Raji (cell line): ENCODE data around the gene TUSC2.

Experiments used
- POLR2A ChIP-seq: IDR thresholded peaks from 2 replicates; pipeline ENCODE4 v1.6.1; 2011; ENCODE audit warnings: low read depth, low read length, control low read depth; ENCODE audit not compliant: insufficient read depth

Gene TUSC2, protein sequence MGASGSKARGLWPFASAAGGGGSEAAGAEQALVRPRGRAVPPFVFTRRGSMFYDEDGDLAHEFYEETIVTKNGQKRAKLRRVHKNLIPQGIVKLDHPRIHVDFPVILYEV

DNA sequence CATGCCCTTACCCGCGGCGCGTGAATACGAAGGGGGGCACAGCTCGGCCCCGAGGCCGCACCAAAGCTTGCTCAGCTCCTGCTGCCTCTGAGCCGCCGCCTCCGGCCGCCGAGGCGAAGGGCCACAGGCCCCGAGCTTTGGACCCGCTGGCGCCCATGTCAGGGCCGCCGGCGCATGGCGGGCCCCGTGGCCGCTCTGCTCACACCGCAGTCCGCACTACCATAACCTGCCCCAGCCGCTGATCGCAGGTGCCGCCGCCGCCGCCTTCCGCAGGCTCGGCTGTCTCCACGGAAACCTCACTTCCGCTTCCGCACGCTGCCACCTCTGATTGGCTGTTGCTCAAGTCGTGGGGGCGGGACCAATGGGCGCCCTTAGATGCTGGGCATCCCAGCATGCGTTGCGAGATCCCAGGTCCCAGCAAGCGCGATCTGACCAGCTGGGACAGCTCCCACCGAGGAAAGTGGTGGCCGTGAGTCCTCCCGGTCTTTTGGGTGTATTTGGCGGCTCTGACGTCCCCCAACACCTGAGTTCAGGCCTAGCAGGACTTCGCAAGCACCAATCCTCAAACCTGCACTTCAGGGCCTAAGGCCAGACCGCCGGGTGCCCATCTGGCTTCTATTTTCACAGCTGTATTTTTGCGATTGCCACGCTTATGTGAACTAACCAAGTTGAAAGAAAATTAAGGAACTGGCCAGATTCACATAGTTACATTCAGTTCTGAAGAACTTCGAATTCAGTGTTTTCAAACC is at the start of gene TUSC2:
Gene TUSC2, minus strand, starts transcription at position 281 of the 749 bp plus-strand sequence. Its CDS starts 124 bp downstream, at position 157.
- TF ChIP-seq POLR2A: peak; percentile 80

DNA sequence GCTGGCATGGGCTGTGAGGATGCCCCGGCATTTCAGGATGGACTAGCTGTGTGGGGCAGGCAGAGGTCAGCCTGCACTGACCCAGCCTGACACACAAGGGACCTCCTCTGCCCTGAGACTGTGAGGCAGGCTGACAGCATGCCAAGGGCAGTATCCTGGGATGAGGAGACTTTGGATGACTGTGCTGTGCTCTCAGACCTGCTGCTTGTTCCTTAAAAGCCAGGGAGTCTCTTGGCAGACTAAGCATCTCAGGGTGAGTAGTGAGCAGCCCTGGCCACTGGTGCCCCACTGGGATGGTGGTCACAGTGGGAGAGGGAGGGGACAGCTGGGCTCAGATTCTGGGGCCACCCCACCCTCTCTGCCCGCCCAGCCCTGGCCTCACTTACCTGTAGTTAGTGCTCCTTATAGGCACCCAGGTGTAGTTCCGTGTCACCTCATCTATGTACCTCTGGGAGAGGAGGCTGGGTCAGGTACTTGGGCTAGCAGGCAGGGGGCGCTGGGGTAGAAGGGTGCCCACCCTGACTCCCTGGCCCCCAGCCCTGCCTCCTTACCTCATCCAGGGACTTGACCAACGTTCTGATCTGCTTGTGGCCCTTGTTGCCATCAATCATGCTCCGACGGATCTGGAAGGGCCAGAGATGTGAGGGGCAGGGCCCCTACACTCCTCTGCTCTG is 47.4 kb upstream of the TUSC2 start:
- no peak for TF ChIP-seq POLR2A

DNA sequence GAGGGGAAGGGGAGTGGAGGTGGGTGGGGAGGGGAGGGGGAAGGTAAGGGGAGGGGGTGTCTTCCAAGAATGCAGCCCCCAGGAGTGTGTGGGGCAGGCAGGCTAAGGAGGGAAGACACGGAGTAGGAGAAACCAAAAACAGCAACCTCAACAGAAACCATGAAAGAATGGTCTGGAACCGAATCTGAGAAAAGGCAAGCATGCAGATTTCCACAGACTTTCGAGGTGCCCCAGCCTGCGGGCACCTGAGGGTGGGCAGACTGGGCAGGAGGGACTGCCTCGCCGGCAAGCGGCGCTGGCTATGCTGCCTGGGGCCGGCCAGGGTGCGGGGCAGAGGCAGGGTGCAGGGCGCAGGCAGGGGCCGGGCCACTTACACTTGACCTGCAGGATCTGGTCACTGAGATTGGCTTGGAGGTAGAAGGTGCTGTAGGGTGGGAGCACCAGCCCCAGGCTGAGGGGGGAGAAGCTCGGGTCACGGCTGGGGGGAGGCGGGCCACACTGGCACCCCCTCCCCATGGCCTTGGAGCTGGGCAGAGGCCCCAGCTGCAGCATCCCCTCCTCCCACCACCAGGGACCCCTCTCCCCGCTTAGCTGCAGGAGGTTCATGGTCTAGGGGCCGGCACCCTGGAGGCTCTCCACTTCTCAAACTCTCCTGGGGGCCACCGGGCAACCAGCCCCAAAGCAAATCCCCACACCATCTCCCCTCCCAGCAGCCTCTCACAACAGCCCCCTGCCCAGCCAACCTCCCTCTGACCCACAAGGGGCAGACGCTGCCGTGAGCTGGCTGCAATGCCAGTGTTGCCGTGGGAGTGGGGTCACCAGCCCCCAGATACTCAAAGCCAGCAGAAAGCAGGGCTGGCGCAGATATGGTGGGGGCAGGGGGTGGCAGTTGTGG is 46.6 kb upstream of the TUSC2 start:
- TF ChIP-seq POLR2A: no peak

DNA sequence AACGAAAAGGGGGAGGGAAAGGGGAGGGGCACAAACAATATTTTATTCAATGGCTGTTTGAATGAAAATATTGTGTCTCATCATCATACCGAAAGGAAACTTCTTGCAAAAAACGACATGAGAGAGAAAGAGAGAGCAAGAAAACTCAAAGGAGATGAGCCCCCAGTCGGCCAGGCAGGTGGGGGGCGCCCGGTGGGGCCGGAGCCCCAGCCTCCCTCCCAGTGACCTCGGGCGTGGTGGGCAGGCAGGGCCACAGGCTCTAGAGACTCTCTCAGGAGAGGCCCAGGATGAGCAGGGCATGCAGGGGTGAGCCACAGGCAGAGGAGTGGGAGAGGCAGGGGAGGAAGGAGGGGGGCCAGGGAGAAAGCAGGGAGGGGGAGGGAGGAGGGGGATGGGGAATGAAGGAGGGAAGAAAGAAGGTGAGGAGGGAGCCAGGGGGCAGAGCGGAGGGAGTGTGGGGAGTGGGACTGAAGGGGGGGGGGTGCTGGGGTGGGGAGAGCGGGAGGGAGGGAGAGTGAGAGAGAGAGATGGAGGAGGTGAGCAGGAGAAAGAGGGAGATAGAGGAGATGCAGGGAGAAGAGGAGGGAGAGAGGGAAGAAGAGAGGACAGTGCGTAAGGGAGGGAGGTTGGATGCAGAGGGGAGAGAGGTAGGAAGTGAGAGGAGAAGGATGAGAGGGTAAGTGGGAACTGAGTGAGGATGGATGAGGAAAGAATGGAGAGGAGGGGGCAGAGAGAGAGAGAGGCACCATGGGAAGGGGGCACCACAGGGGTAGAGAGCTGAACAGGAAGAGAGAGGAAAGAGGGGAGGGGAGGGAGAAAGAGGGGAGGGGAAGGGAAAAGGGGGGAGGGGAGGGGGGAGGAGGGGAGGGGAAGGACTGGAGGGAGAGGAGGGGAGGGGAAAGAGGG is 45.4 kb upstream of the TUSC2 start:
- no peak for TF ChIP-seq POLR2A

DNA sequence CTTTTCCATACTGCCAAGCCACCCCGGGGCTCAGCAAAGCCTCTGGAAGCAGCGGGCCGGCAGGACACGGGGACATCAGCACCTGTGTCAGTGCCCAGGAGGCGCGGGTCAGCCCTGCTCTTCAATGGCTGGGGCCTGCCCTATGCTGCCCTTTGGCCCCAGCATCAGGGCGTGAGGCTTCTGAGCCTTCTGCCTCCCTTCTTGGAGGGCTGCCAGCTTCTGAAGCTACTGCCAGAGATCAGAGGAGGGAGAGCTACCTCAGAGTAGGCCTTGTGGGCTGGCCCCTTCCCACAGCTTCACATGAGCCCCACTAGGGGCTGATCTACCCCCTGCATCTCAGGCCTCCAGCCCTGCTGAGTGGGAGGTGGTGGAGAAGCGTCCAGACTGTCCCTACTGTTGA is 44.3 kb upstream of the TUSC2 start:
- TF ChIP-seq POLR2A: no peak

DNA sequence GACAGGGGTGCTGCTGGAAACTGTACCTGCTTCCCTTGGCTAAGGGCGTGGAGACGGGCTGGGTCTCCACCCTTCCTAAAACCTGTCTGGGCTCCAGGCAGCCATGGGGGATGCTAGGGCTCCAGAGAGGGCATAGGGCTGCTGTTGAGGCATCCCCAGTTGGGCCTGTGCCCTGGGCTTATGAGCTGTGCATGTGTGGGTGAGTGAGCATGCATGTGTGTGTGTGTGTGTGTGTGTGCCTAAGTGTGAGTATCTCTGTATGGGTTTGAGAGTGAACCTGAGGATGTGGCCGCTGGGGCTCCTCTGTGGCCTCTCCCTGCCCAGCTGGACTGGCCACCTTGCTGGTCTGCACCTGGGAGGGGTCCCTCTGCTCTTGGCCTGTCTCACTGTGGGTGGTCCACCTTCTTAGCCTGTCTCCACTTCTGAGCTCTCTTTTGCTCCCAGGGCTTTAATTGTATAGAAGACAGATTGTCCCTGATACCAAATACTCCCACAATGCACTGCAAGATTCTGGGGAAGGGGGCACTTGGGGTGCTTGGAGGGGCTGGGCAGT is 43.2 kb upstream of the TUSC2 start:
- TF ChIP-seq POLR2A: no peak

DNA sequence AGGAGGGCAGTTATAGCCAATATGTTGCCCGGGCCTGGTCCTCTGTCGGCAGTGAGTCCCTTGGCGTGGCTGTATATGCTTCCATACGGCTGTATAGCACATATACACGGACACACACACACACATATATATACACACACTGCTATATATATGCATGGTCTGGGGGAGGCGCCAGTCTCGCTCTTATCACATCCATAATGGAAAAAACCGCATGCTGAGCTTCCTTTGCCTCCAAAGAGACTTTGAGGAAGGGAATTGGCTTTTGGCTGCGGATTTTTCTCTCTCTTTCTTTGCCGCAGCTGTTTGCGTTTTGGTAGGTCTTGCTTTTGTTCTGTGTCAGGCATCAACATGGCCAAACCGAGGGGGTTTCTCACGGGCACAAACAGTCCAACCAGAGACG is 42.6 kb upstream of the TUSC2 start:
- TF ChIP-seq POLR2A: no peak

DNA sequence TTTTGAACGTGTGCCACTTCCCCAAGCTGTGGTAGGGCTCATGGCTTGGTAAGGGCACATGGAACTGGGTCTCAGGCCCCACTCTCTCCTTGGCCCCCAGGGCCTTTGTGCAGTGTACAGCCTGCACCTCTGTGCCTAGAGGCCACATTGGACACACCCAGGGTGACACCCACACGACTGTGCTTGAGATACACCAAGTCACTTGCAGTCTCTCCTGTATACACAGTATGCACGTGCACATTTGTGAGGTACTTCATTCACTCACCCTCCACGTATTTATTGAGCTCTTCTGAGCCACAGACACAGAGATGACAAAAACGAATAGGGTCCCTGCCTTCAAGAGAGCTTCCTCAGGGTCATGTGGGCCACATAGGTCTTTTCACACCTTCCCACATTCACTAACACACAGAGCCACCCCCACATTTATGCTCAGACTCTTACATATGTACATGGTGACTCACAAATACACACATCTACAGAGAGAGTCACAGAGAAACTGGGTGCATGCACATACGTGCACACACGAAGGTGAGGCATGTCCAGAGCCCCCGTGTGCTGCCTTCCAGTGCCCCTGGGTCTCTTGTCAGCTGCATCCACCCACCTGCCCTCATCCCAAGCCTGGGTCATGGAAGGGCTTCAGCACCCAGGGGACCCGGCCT is 41.1 kb upstream of the TUSC2 start:
- no peak for TF ChIP-seq POLR2A

DNA sequence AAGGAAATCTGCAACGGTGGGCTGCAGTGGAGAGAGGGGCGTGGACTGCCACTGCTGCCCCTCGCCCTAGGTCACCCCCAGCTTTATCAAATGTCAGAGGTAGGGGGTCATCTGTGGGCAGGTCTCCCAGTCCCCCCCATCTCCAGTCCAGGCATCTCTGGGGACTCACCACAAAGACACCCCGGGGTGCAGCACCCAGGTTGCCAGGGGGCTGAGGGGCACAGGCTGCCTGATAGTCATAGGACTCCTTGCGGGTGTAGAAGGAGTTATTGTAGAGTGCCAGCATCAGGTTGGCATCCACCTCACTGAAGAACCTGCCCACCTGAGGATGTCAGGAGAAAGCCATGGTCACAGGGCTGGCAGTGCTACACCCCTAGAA is 37.8 kb upstream of the TUSC2 start:
- no peak for TF ChIP-seq POLR2A

DNA sequence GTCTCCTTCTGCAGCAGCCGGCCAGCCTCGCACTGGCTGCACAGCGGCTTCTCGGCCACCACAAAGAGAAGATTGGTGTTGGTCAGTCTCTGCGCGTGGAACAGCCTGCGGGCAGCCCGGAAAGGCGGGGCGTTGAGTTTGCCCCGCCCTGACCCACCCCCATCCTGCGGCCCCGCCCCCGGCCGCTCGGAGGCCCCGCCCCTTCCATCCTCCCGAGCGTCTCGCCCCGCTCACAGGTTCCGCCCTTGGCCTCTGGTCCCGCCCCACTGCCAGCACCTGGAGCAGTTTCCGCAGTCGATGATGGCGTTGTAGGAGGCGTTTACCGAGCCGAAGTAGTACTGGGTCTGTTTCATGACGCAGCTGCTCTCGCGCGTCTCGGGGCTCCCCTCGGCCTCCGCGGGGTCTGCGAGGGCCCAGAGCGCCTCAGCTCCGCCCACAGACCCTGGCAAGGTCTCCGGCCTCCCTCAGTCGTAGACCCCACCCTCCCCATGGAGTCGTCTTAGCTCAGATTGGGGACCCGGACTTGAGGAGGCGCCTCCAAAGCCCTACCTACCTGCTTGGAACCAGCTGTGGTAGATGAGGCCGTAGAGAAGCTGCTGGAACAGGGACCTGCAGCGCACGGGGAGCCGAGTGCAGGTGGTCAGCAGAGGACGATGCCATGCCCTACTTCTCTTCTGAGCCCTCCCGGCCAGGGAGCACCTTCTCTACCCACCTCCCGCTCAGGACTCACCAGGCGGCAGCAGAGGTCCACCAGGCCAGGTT is 37.2 kb upstream of the TUSC2 start:
- TF ChIP-seq POLR2A: no peak

DNA sequence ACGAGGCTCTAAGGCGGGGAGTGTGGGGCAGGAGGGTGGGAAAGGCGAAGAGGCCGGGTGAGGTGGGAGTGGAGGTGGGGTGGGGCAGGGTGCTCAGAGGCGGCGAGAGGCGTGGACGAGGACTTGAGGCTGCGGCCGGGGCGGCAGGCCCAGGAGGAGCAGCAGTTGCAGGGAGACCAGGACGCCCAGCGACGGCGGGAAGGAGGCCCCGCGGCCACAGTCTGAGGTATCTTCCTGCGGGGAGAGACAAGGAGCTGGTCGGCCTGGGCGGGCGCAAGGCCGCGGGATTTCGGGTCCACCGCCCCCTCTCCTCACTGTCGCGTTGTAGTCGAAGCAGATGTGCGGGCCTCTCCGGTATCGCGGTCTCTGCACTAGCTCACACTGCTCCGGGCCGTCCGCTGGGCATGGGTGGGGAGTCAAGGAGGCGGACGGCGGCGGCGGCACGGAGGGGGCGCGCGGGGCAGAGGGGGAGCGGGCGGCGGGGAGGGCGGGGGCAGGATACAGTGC is 36.6 kb upstream of the TUSC2 start:
- no peak for TF ChIP-seq POLR2A

DNA sequence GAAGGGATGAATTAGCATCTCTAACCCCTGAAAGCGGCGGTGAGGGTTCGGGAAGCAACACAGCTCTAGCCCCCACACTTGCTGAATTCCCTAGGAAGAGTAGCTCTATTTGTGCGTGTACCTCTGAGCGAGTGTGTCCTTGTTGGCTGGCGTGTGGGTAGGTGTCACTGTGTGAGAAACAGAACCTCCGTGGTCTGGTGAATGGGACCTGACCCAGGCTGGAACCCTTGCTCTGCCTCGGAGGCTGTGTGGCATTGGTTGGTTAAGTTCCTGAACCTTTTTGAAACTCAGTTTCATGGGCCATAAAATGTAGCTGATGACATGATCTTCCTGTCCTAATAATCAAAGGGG is 31.7 kb upstream of the TUSC2 start:
- no peak for TF ChIP-seq POLR2A
